ENCODE measurements around the gene SLC5A9.

The SLC5A9 gene

GRCh38 chr1:48225579-48225978 is 3.1 kb downstream of the SLC5A9 start:
- Histone ChIP-seq H3K27me3 (ENCODE audit: insufficient read depth, low read length) (no peaks in the 10 kb centered on the region), H3K9ac (ENCODE audit: low read depth, low read length) (no peak overlapping the region), H3K9me3 (ENCODE audit: insufficient read depth, low read depth, low read length) (no peaks in the 10 kb centered on the region), H3K4me1 (ENCODE audit: insufficient read depth, low read length) (no peaks in the 10 kb centered on the region; the same call in 1 of the 2 replicates), H3K36me3 (ENCODE audit: insufficient read depth, low read length) (no peaks in the 10 kb centered on the region), H3K27ac (ENCODE audit: low read depth, low read length) (no peak overlapping the region), H3K4me3 (ENCODE audit: low read length) (no peak overlapping the region)
- 93% methylated on average over 6 of the region's 6 CpGs for WGBS

DNA sequence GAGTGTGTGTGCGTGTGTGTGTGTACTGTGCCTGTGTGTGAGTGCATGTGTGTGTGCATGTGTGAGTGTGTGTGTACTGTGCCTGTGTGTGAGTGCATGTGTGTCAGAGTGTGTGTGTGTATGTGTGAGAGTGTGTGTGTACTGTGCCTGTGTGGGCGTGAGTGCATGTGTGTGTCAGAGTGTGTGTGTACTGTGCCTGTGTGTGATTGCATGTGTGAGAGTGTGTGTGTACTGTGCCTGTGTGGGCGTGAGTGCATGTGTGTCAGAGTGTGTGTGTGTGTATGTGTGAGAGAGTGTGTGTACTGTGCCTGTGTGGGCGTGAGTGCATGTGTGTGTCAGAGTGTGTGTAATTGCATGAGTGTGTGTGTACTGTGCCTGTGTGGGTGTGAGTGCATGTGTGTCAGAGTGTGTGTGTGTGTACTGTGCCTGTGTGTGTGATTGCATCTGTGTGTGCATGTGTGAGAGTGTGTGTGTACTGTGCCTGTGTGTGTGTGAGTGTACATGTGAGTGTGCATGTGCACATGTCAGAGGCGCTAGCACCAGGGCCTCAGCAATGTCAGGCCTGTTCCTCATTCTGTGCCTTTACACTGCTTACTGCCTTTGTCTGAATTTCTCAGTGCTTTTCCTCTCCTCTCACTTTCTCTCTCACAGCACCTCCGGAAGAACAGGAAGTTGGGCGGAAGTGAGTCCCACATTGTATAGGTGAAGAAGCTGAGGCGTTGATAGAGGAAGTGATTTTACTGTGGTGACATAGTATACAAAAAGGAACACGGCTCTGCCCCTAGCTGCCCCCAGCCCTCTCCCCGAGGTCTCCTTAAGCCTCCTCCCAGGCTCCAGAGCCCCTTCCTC is 4.9 kb downstream of the SLC5A9 start:
- Histone ChIP-seq H3K4me3 (ENCODE audit: low read length) (no peak overlapping the region), H3K36me3 (ENCODE audit: insufficient read depth, low read length) (no peaks in the 10 kb centered on the region), H3K4me1 (ENCODE audit: insufficient read depth, low read length) (no peaks in the 10 kb centered on the region; the same call in 1 of the 2 replicates), H3K27me3 (ENCODE audit: insufficient read depth, low read length) (no peaks in the 10 kb centered on the region), H3K9me3 (ENCODE audit: insufficient read depth, low read depth, low read length) (no peaks in the 10 kb centered on the region), H3K9ac (ENCODE audit: low read depth, low read length) (no peak overlapping the region), H3K27ac (ENCODE audit: low read depth, low read length) (no peak overlapping the region)
- WGBS, result 88% methylated on average over 10 of the region's 10 CpGs

DNA sequence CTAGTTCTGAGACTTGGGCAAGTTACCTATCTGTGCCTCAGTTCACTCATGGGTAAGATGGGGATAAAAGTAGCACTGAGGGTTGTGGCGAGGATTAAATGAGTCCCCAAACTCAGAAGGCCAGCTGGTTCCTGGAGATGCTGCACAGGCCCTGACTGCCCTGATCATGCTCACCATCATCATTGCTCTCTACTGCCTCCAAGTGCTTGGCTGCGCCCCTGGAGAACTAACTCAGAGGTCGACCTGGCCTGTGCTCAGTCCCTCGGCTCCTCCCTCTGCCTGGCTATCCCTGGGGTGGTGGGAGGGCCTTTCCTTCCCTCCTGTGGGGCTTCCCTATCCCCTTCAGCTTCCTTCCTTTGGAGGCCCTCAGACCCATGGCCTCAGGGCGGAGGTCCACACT is 5.6 kb downstream of the SLC5A9 start:
- Histone ChIP-seq H3K4me3 (ENCODE audit: low read length) (no peak overlapping the region), H3K4me1 (ENCODE audit: insufficient read depth, low read length) (no peaks in the 10 kb centered on the region; the same call in 1 of the 2 replicates), H3K9me3 (ENCODE audit: insufficient read depth, low read depth, low read length) (no peaks in the 10 kb centered on the region), H3K36me3 (ENCODE audit: insufficient read depth, low read length) (no peaks in the 10 kb centered on the region), H3K9ac (ENCODE audit: low read depth, low read length) (no peak overlapping the region), H3K27me3 (ENCODE audit: insufficient read depth, low read length) (no peaks in the 10 kb centered on the region), H3K27ac (ENCODE audit: low read depth, low read length) (no peak overlapping the region)
- WGBS, result 62% methylated on average over 5 of the region's 5 CpGs

DNA sequence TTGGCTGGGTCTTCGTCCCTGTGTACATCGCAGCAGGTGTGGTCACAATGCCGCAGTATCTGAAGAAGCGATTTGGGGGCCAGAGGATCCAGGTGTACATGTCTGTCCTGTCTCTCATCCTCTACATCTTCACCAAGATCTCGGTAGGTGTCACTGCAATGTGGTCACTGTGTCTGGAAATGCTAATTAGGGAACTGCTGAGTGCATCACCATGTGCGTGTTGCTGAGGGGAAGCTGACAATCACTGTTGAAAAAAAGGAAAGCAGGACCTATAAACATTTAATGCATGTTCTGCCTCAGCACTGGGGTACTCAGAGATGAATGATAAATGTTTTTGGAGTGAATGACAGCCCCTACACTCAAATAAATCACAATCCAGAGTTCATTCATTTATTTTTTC is 6.8 kb downstream of the SLC5A9 start:
- no peaks in the 10 kb centered on the region; the same call in 1 of the 2 replicates for H3K4me1 ChIP-seq (ENCODE audit: insufficient read depth, low read length)
- H3K9ac ChIP-seq (ENCODE audit: low read depth, low read length), result no peak overlapping the region
- no peaks in the 10 kb centered on the region for H3K9me3 ChIP-seq (ENCODE audit: insufficient read depth, low read depth, low read length)
- no peak overlapping the region for H3K4me3 ChIP-seq (ENCODE audit: low read length)
- no peak overlapping the region for H3K27ac ChIP-seq (ENCODE audit: low read depth, low read length)
- WGBS, result 94% methylated on average over 6 of the region's 6 CpGs
- H3K27me3 ChIP-seq (ENCODE audit: insufficient read depth, low read length), result no peaks in the 10 kb centered on the region
- H3K36me3 ChIP-seq (ENCODE audit: insufficient read depth, low read length), result no peaks in the 10 kb centered on the region

DNA sequence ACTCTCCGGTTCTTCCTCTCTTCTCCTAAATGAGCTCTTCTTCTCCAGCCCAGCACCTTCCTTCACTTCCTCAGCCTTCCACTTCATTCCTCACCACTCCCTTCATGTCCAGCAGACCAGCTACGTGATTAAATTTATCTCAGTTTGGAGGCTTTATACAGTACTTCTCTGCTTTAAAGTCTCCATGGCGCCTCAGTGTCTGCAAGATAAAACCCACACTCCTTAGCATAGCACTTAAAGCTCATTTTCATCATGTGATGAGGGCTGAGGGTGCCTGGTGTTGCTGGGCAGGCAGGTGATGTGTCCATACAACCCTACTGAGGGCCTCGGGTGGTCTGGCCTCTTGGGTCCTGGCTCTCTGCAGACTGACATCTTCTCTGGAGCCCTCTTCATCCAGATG is 7.7 kb downstream of the SLC5A9 start:
- 93% methylated on average over 4 of the region's 4 CpGs for WGBS
- Histone ChIP-seq H3K4me3 (ENCODE audit: low read length) (no peak overlapping the region), H3K9ac (ENCODE audit: low read depth, low read length) (no peak overlapping the region), H3K27ac (ENCODE audit: low read depth, low read length) (no peak overlapping the region), H3K27me3 (ENCODE audit: insufficient read depth, low read length) (no peaks in the 10 kb centered on the region), H3K36me3 (ENCODE audit: insufficient read depth, low read length) (no peaks in the 10 kb centered on the region), H3K9me3 (ENCODE audit: insufficient read depth, low read depth, low read length) (no peaks in the 10 kb centered on the region), H3K4me1 (ENCODE audit: insufficient read depth, low read length) (no peaks in the 10 kb centered on the region)

DNA sequence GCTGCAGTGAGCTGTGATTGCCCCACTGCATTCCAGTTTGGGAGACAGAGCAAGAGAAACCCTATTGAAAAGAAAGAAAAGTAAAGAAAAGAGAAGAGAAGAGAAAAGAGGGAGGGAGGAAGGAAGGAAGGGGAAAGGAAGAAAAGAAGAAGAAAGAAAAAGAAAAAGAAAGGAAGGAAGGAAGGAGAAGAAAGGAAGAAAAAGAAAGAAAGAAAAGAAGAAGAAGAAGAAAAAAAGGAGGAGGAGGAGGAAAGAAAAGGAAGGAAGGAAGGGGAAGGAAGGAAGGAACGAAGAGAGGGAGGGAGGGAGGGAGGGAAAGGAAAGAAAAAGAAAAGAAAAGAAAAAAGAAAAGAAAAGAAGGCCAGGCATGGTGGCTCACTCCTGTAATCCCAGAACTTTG is 10.2 kb downstream of the SLC5A9 start:
- Histone ChIP-seq H3K27me3 (ENCODE audit: insufficient read depth, low read length) (no peaks in the 10 kb centered on the region), H3K27ac (ENCODE audit: low read depth, low read length) (no peak overlapping the region), H3K36me3 (ENCODE audit: insufficient read depth, low read length) (no peaks in the 10 kb centered on the region), H3K4me3 (ENCODE audit: low read length) (no peak overlapping the region), H3K9me3 (ENCODE audit: insufficient read depth, low read depth, low read length) (no peaks in the 10 kb centered on the region), H3K4me1 (ENCODE audit: insufficient read depth, low read length) (no peaks in the 10 kb centered on the region), H3K9ac (ENCODE audit: low read depth, low read length) (no peak overlapping the region)
- 91% methylated on average over 1 of the region's 1 CpG for WGBS

GRCh38 chr1:48233666-48234485 is 11.4 kb downstream of the SLC5A9 start:
- H3K4me1 ChIP-seq (ENCODE audit: insufficient read depth, low read length), result no peaks in the 10 kb centered on the region
- no peak overlapping the region for H3K4me3 ChIP-seq (ENCODE audit: low read length)
- H3K27me3 ChIP-seq (ENCODE audit: insufficient read depth, low read length), result no peaks in the 10 kb centered on the region
- no peak overlapping the region for H3K9ac ChIP-seq (ENCODE audit: low read depth, low read length)
- H3K36me3 ChIP-seq (ENCODE audit: insufficient read depth, low read length), result no peaks in the 10 kb centered on the region
- no peak overlapping the region for H3K27ac ChIP-seq (ENCODE audit: low read depth, low read length)
- 92% methylated on average over 12 of the region's 12 CpGs for WGBS
- H3K9me3 ChIP-seq (ENCODE audit: insufficient read depth, low read depth, low read length), result no peaks in the 10 kb centered on the region

- H3K9ac ChIP-seq (ENCODE audit: low read depth, low read length), result no peak overlapping the region
Measured at GRCh38 chr1:48235652-48236051, 13.1 kb downstream of the SLC5A9 start.

DNA sequence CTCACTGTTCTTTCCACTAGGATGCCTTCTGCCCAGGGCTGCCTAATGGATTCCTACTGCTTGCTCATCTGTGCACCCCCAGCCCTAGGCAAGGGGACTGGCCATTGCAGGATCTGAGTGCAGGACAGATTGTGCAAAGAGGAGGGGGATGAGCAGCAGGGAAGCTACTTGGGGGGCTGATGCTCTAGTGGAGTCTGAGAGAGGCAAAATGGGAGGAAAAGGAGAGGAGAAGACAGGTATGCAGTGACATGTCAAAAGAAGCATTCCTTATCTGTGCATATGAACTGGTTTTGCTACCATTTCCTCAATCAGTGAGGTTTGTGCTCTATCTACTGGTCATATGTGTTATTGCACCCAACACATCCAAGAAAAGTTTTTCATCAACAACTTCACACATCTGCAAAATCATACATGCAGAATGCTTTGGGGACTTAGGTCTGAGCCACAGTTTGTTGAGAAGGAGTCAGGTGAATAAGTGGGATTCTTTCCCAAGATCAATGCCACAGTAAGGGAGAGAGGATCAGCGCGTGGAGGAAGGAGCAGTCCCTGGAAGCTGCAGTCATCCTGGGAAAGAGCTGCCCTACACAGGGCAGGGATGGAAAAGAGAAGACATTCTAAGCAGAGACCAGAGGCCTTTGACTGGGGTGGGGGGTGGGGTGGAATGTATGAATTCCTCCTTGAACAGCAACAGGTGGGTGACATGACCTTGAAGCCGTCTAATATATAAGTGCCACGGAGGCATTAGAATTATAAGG is 14.4 kb downstream of the SLC5A9 start:
- H3K9me3 ChIP-seq (ENCODE audit: insufficient read depth, low read depth, low read length), result no peaks in the 10 kb centered on the region
- no peak overlapping the region for H3K9ac ChIP-seq (ENCODE audit: low read depth, low read length)
- H3K27ac ChIP-seq (ENCODE audit: low read depth, low read length), result no peak overlapping the region
- 82% methylated on average over 4 of the region's 4 CpGs for WGBS
- no peaks in the 10 kb centered on the region for H3K4me1 ChIP-seq (ENCODE audit: insufficient read depth, low read length)
- H3K4me3 ChIP-seq (ENCODE audit: low read length), result no peak overlapping the region
- no peaks in the 10 kb centered on the region for H3K36me3 ChIP-seq (ENCODE audit: insufficient read depth, low read length)
- H3K27me3 ChIP-seq (ENCODE audit: insufficient read depth, low read length), result no peaks in the 10 kb centered on the region

More at GRCh38 chr1:48235652-48236051, 13.1 kb downstream of the SLC5A9 start:
- no peaks in the 10 kb centered on the region for H3K9me3 ChIP-seq (ENCODE audit: insufficient read depth, low read depth, low read length)
- no peak overlapping the region for H3K4me3 ChIP-seq (ENCODE audit: low read length)
- no peaks in the 10 kb centered on the region for H3K4me1 ChIP-seq (ENCODE audit: insufficient read depth, low read length)
- H3K27ac ChIP-seq (ENCODE audit: low read depth, low read length), result no peak overlapping the region
- H3K36me3 ChIP-seq (ENCODE audit: insufficient read depth, low read length), result no peaks in the 10 kb centered on the region
- no peaks in the 10 kb centered on the region for H3K27me3 ChIP-seq (ENCODE audit: insufficient read depth, low read length)
- WGBS, result 92% methylated on average over 13 of the region's 13 CpGs

DNA sequence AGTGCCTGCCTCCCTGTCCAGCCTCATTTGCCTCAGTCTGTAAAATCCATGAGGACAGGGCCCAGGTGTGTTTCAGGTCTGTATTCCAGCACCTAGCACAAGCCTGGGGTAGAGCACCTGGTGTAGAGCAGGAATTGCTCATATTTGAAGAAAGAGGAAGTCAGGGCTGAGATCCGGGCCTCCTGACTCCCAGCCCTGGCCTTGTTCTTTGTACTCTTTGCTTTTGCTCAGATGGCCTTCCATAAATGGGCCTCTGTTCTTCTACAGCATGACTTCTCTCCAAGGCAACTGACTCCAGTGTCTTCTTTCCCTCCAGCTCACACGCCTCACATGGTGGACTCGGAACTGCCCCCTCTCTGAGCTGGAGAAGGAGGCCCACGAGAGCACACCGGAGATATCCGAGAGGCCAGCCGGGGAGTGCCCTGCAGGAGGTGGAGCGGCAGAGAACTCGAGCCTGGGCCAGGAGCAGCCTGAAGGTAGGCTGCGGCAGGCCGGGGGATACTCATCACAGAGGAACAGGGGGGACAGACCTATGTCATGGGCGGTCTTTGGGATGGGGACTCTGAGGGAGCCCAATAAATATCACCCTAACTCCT is 19.7 kb downstream of the SLC5A9 start:
- Histone ChIP-seq H3K4me1 (ENCODE audit: insufficient read depth, low read length) (no peaks in the 10 kb centered on the region), H3K9me3 (ENCODE audit: insufficient read depth, low read depth, low read length) (no peaks in the 10 kb centered on the region), H3K9ac (ENCODE audit: low read depth, low read length) (no peak overlapping the region), H3K36me3 (ENCODE audit: insufficient read depth, low read length) (no peaks in the 10 kb centered on the region), H3K27ac (ENCODE audit: low read depth, low read length) (no peak overlapping the region), H3K4me3 (ENCODE audit: low read length) (no peak overlapping the region), H3K27me3 (ENCODE audit: insufficient read depth, low read length) (no peaks in the 10 kb centered on the region)
- 94% methylated on average over 12 of the region's 12 CpGs for WGBS

All from HUES64 (cell line).